GM23248 (cell line): Measurements from ENCODE around the gene HCCS. TPM values are rescaled to one million over a fixed set of nuclear protein-coding genes. Genes with fewer than 3 reads are reported as not detected.

Experiments
- DNase-seq: peaks from one replicate; pipeline ENCODE4 v3.0.0-alpha.2; 2015
- H2AFZ ChIP-seq: fragments of 200-600 bp; sonication (generic); 2 replicates; pipeline ENCODE4 v1.6.1; 2016; ENCODE audit warnings: antibody characterized with exemption
- H3F3A ChIP-seq: fragments of 200-600 bp; sonication (generic); 2 replicates; pipeline ENCODE4 v1.6.1; 2016; ENCODE audit warnings: mild to moderate bottlenecking, antibody characterized with exemption, mixed run types; ENCODE audit not compliant: insufficient read depth
- H3K27ac ChIP-seq: fragments of 200-600 bp; sonication (generic); 2 replicates; pipeline ENCODE4 v1.5.1; 2016; ENCODE audit warnings: mild to moderate bottlenecking
- H3K27me3 ChIP-seq: fragments of 200-600 bp; sonication (generic); replicated peaks from 2 replicates; pipeline ENCODE4 v1.6.1; 2016; ENCODE audit warnings: mild to moderate bottlenecking; ENCODE audit not compliant: insufficient read depth
- H3K36me3 ChIP-seq: fragments of 200-600 bp; sonication (generic); 2 replicates; pipeline ENCODE4 v1.6.1; 2016; ENCODE audit warnings: low read depth, mild to moderate bottlenecking
- H3K4me1 ChIP-seq: fragments of 200-600 bp; sonication (generic); 2 replicates; pipeline ENCODE4 v1.6.1; 2016; ENCODE audit warnings: mild to moderate bottlenecking; ENCODE audit not compliant: insufficient read depth
- H3K4me2 ChIP-seq: fragments of 200-600 bp; sonication (generic); one replicate; pipeline ENCODE4 v1.6.1; 2016; ENCODE audit warnings: mild to moderate bottlenecking; ENCODE audit not compliant: unreplicated experiment
- H3K4me3 ChIP-seq: fragments of 200-600 bp; sonication (generic); 2 replicates; pipeline ENCODE4 v1.5.1; 2016; ENCODE audit warnings: mild to moderate bottlenecking
- H3K79me2 ChIP-seq: fragments of 200-600 bp; sonication (generic); 2 replicates; pipeline ENCODE4 v1.6.1; 2016; ENCODE audit warnings: mild to moderate bottlenecking; ENCODE audit not compliant: insufficient read depth
- H3K9ac ChIP-seq: fragments of 200-600 bp; sonication (generic); 2 replicates; pipeline ENCODE4 v1.6.1; 2016; ENCODE audit warnings: mild to moderate bottlenecking
- H3K9me2 ChIP-seq: fragments of 200-600 bp; sonication (generic); 2 replicates; pipeline ENCODE4 v1.6.1; 2016; ENCODE audit warnings: mixed run types, mild to moderate bottlenecking, moderate library complexity; ENCODE audit not compliant: insufficient read depth
- H3K9me3 ChIP-seq: fragments of 200-600 bp; sonication (generic); one replicate; pipeline ENCODE4 v1.6.1; 2017; ENCODE audit warnings: low read depth
- H4K20me1 ChIP-seq: fragments of 200-600 bp; sonication (generic); 2 replicates; pipeline ENCODE4 v1.6.0; 2016; ENCODE audit not compliant: insufficient read depth
- EZH2 ChIP-seq: fragments of 200-600 bp; sonication (generic); IDR thresholded peaks from 2 replicates; pipeline ENCODE4 v1.6.1; 2018; ENCODE audit warnings: antibody characterized with exemption, mild to moderate bottlenecking; ENCODE audit not compliant: insufficient read depth, poor library complexity, severe bottlenecking
- EZH2phosphoT487 ChIP-seq: fragments of 200-600 bp; sonication (generic); IDR thresholded peaks from 2 replicates; pipeline ENCODE4 v1.6.1; 2018; ENCODE audit warnings: antibody characterized with exemption, moderate library complexity, mild to moderate bottlenecking, low read depth; ENCODE audit not compliant: insufficient read depth
- WGBS, 2 experiments: methylation state at CpG; one replicate each; pipeline ENCODE4 v1.1.6; 2015 to 2017; ENCODE audit warnings: low lambda C conversion rate in 2 of 2, low coverage in 1 of 2; ENCODE audit errors: missing lambda C conversion rate in 2 of 2; 5-methylcytosine and 5-hydroxymethylcytosine counted together
- in situ Hi-C: fragments of 300-500 bp; cut with MboI; formaldehyde crosslinking; loops from 2 replicates; pipeline ENCODE4 v1.15.0; 2020
- polyA plus RNA-seq: library from polyadenylated mRNA; unstranded; fragments of >200 nt; fragmentation: Nextera tagmentation; extraction: Ambion mirVana; gene quantifications from 2 replicates; pipeline ENCODE4 v1.2.1, GENCODE V29; 2016
- small RNA-seq: library from RNA; depleted of rRNA; stranded (forward); fragments of <200 nt; gene quantifications from one replicate; pipeline ENCODE3, GENCODE V24; 2014; ENCODE audit warnings: low read depth, low replicate concordance
- total RNA-seq: library from RNA; depleted of rRNA; stranded (reverse); fragments of >200 nt; shearing (Covaris generic); gene quantifications from 2 replicates; pipeline ENCODE4 v1.2.3, GENCODE V29; 2014; rRNA removed

The HCCS gene
- total and polyA plus RNA-seq, 2 experiments from 2014 or later, result 25.4 to 49.8 TPM

DNA sequence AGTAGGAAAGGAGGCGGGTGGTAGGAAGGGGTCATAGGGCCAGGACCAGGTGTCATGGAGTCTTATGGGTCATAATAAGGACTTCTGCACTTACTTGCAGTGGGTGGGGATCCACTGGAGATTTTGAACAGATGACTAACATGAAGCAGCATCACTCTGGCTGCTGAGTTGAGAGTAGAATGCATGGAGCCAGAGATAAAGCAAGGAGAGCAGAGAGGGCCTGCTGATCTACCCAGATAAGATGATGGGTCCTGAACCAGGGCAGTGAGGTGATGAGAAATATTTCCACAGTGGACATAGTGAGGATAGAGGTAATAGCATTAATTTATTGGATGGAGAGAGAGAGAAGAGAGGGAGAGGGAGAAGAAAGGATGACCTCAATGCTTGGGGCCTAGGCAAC is 48.0 kb downstream of the HCCS start:
- Histone ChIP-seq H3F3A (no peaks in the 10 kb centered on the region), H3K4me1 (no peaks in the 10 kb centered on the region), H3K9me3 (no peaks in the 10 kb centered on the region), H3K9ac (no peak overlapping the region), H3K9me2 (no peaks in the 10 kb centered on the region), H3K27ac (no peak overlapping the region), H3K27me3 (no peaks in the 10 kb centered on the region), H3K79me2 (no peaks in the 10 kb centered on the region), H3K36me3 (no peaks in the 10 kb centered on the region), H2AFZ (no peak overlapping the region), H3K4me2 (no peak overlapping the region), H4K20me1 (no peaks in the 10 kb centered on the region), H3K4me3 (no peak overlapping the region)
- no peak for TF ChIP-seq EZH2
- TF ChIP-seq EZH2phosphoT487, result no peak
- WGBS, 2 experiments, result 70 to 100% methylated on average over 1 of the region's 1 CpG
- in situ Hi-C loops, result loop anchor here (25.0 kb wide), 1 partner anchor 228 kb away; no protein-coding TSS in a partner anchor
- DNase-seq, result no peak

GRCh38 chrX:11164433-11164832 is 53.3 kb downstream of the HCCS start:
- Histone ChIP-seq H3K9ac (no peak overlapping the region), H3K27me3 (no peaks in the 10 kb centered on the region), H3K9me2 (no peaks in the 10 kb centered on the region), H3K4me2 (no peak overlapping the region), H3F3A (no peaks in the 10 kb centered on the region), H3K36me3 (no peaks in the 10 kb centered on the region), H3K79me2 (no peaks in the 10 kb centered on the region), H2AFZ (no peak overlapping the region), H3K4me1 (no peaks in the 10 kb centered on the region), H4K20me1 (no peaks in the 10 kb centered on the region), H3K27ac (no peak overlapping the region), H3K4me3 (no peak overlapping the region), H3K9me3 (no peaks in the 10 kb centered on the region)
- DNase-seq, result no peak
- TF ChIP-seq EZH2phosphoT487 (no peak), EZH2 (no peak)
- in situ Hi-C loops, result loop anchor here (25.0 kb wide), 1 partner anchor 223 kb away; no protein-coding TSS in a partner anchor
- 69 to 74% methylated on average over 6 of the region's 6 CpGs for WGBS, 2 experiments

DNA sequence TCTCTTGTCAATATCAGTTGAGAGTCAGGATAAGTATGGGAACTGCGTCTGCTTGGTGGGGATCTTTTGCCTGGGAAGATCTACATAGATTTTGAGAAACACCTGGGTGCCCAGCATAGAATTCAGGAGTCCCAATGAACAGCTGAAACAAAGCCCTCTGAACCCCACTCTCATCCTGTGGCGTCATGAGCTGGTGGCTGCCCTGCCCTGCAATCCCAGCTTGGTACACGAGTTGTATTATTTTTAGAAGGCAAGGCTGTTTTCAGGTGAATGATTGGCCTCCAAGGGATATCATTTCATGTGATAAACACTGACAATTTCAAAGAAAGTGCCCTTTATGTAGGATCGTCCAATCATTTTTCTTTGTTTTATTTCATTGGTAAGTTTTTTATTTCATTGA is 60.8 kb downstream of the HCCS start:
- no peaks in the 10 kb centered on the region for H3K9me2 ChIP-seq
- in situ Hi-C loops, result loop anchor here (25.0 kb wide), 1 partner anchor 215 kb away; no protein-coding TSS in a partner anchor

GRCh38 chrX:11172415-11172814 is 61.3 kb downstream of the HCCS start:
- no peak overlapping the region for H3K9ac ChIP-seq
- H3K27ac ChIP-seq, result no peak overlapping the region
- H3K79me2 ChIP-seq, result no peaks in the 10 kb centered on the region
- in situ Hi-C loops, result loop anchor here (25.0 kb wide), 1 partner anchor 215 kb away; no protein-coding TSS in a partner anchor
- no peaks in the 10 kb centered on the region for H3K9me3 ChIP-seq
- H3K9me2 ChIP-seq, result no peaks in the 10 kb centered on the region
- H3K4me3 ChIP-seq, result no peak overlapping the region
- H2AFZ ChIP-seq, result no peak overlapping the region
- WGBS, 2 experiments, result 68 to 78% methylated on average over 4 of the region's 4 CpGs
- no peaks in the 10 kb centered on the region for H3K27me3 ChIP-seq
- H3F3A ChIP-seq, result no peaks in the 10 kb centered on the region
- H3K4me2 ChIP-seq, result no peak overlapping the region
- H3K36me3 ChIP-seq, result no peaks in the 10 kb centered on the region
- TF ChIP-seq EZH2 (no peak), EZH2phosphoT487 (no peak)
- no peaks in the 10 kb centered on the region for H4K20me1 ChIP-seq
- DNase-seq, result no peak
- no peaks in the 10 kb centered on the region for H3K4me1 ChIP-seq

More for the DNA sequence above, 60.8 kb downstream of the HCCS start:
- Histone ChIP-seq H3K79me2 (no peaks in the 10 kb centered on the region), H3K9me3 (no peaks in the 10 kb centered on the region), H2AFZ (no peak overlapping the region), H4K20me1 (no peaks in the 10 kb centered on the region), H3K27ac (no peak overlapping the region), H3F3A (no peaks in the 10 kb centered on the region), H3K36me3 (no peaks in the 10 kb centered on the region), H3K4me2 (no peak overlapping the region), H3K4me3 (no peak overlapping the region), H3K27me3 (no peaks in the 10 kb centered on the region), H3K9ac (no peak overlapping the region), H3K4me1 (no peaks in the 10 kb centered on the region)
- DNase-seq, result no peak
- TF ChIP-seq EZH2phosphoT487, result no peak
- TF ChIP-seq EZH2, result no peak
- 79 to 84% methylated on average over 3 to 4 of the region's 4 CpGs for WGBS, 2 experiments

Small RNA genes within 50 kb of the gene (small RNA-seq; reads per million reads assigned to genes)
- gene RF00019 (not detected), gene RF02271 (not detected)

Other genes with a start within 250 kb of the HCCS start
- gene AMELX, start 182.1 kb downstream of the HCCS start, total RNA-seq, result not detected in 2 replicates
- gene AMELX, start 182.1 kb downstream of the HCCS start, polyA plus RNA-seq, result not detected in 2 replicates